ENCODE measurements around the gene NXPE3. TPM values are rescaled to one million over a fixed set of nuclear protein-coding genes. Genes with fewer than 3 reads are reported as not detected.
A peak's percentile ranks its signal among the peaks of the same experiment; 100 is the strongest.
"Not testable (repeated sequence)": the region's sequence is repeated elsewhere in the genome, so short reads cannot be mapped to it uniquely, and the experiment has no call there.

NXPE3 gene
- total RNA-seq, 1 donor from 2014 or later = 15.5 TPM

DNA sequence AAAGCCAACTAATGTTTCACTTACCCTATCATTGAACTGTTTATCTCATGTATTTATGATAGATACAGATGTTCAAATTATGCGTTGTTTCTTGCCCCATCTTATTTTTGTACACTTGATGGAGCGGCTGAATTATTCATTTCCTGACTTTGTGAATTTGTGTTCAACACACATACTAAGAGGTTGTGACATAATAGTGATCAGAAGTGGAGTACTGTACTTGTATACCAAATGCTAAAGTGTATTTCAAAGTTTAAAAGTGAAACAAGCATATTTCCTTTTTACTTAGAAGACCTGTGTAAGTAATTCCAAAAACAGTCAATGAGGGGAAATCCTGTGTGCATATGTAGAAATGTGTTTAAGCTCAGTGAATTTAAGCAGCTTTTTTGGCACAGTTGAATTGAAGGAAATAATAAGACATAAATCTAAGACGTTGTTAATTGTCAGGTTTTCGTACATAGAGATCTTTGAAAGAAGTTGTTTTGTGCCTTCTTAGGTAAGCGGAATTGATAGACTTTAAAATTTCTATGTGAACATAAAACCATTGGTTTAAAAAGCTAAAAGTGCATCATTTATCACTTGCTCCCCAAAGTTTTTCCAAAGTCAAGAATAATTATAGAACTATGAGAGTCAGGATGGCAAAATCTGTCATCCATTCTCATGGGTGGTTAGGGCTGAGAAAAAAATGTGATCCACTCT lies 72.2 kb downstream of the NXPE3 start:
- DNase-seq (ENCODE audit: low read depth, low spot score) = peak; percentile 55

DNA sequence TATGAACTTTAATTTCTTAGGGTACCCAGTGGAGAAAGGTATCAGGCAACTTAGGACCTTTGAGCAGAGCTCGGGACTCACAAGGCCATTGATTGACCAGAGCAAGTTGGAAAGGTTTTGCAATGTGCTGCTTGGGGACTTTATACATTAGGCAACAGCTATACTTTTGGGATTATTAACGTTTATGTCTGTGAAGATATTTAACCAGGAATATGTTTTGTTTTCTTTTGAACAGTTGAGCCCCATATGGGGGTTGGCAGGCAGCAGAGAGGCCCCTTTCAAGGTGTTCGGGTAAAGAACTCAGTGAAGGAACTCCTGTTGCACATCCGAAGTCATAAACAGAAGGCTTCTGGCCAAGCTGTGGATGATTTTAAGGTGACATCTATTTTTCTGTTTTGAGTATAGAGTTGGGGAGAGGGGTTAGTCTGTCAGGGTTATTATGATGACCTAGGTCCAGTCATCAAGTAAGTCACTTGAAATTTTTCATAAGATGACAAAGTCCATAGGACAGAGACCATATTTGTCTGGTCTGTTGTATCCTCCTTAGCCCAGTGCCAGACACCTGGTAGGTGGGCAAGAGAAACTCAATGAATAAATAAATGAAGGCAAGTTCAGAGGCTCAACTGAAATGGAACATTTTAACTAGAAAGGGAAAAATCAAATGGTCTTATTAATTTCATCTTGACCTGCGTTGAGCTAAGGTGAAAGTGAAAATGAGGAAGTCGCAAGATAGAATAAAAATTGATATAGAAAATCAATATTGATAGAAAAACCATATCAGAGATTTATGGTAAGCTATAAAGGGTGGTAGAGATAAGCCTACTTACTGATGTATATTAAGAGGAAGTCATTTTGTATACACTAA lies 73.1 kb downstream of the NXPE3 start:
- DNase-seq (ENCODE audit: low read depth, low spot score) = no peak

DNA sequence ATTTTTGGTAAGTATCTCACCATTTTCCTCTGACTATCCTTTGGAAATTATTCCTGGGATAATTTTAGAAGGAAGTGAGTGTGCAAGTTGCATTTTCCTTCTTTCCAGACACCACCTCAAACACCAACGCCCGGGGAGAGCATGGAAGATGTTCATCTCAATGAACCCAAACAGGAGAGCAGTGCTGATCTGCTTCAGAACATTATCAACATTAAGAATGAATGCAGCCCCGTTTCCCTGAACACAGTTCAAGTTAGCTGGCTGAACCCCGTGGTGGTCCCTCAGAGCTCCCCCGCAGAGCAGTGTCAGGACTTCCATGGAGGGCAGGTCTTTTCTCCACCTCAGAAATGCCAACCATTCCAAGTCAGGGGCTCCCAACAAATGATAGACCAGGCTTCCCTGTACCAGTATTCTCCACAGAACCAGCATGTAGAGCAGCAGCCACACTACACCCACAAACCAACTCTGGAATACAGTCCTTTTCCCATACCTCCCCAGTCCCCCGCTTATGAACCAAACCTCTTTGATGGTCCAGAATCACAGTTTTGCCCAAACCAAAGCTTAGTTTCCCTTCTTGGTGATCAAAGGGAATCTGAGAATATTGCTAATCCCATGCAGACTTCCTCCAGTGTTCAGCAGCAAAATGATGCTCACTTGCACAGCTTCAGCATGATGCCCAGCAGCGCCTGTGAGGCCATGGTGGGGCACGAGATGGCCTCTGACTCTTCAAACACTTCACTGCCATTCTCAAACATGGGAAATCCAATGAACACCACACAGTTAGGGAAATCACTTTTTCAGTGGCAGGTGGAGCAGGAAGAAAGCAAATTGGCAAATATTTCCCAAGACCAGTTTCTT lies 74.2 kb downstream of the NXPE3 start:
- DNase-seq (ENCODE audit: low read depth, low spot score) = no peak

DNA sequence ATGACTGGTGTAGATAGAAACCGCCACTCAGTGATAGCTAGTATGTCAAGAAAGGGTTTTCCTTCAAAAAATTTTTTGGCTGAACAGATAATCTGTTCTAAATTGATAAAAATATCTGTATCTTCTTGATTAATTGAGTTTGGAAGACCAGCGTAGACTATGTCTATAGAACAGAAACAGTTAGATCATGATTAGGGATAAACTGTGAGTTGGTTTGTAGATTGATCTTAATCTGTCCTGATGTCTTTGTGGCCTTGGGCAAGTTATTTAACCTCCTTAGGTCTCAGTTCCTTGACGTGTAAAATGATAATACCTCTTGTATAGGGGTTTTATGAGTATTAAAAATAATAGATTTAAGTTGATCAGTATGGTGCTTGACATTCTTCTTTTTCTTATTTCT lies 75.0 kb downstream of the NXPE3 start:
- no peak for DNase-seq (ENCODE audit: low read depth, low spot score)

DNA sequence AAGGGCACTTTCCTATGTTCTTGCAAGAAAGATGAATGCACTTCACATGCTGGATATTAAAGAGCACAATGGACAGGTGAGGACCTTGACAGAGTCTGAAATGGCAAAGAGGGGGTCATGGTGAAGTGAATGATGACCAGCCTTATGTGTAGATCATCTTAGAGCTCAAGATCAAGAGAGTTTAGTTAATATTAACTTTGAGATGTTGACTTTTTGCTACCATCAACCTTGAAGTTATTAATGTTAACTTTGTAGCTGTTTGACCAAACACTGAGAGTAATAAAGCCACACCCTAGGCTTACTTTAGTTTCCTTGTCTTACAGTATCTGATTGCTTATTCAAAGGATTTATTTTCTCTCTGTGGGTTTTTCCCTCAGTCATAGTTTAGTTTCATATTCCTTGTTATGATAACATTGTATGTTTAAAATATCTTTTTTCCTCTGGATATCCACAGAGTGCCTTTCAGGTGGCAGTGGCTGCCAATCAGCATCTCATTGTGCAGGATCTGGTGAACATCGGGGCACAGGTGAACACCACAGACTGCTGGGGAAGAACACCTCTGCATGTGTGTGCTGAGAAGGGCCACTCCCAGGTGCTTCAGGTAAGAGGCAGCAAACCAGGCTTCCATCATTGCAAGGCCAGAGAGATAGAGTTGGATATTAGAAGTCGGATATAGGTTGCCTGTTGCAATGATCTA lies 75.7 kb downstream of the NXPE3 start:
- no peak for DNase-seq (ENCODE audit: low read depth, low spot score)

DNA sequence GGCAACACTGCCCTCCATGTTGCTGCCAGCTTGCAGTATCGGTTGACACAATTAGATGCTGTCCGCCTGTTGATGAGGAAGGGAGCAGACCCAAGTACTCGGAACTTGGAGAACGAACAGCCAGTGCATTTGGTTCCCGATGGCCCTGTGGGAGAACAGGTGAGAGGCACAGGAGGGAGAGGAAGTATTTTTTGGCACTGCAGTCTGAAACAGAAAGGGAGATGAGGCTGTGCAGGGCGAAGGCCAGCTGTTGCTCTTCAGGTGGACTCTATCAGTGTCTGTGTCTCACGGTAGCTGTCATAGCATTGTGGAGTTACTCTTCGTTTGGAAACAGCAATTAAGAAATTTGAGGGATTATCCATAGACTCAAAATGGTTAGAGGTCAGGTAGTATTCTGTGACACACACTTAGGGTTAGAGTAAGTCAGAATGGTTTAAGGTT lies 78.3 kb downstream of the NXPE3 start:
- DNase-seq (ENCODE audit: low read depth, low spot score) = no peak

DNA sequence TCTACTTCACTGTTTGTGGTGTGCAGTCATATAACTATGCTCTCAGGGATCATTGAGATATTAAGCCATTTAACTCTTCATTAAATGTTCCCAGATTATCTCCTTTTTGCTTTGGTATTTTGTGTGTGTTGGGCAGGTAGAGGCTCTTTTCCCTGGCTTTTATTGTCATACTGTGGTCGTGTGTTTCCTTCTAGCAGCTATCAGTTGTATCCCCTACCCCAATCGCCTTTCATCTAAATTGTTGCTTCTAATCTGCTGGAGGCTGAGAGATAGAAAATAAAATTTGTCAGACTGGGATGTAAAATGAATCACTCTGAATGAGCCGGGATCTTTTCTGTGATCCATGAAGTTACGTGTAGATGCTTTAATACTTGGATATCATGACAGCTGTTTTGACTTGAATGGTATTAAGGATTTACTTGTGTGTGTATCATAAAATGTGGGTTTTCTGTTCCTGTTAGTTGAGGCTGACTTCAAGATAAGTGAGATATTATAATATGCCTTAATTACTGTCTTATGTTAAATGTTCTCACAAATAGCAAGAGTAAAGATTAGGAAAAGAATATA lies 79.5 kb downstream of the NXPE3 start:
- no peak for DNase-seq (ENCODE audit: low read depth, low spot score)

DNA sequence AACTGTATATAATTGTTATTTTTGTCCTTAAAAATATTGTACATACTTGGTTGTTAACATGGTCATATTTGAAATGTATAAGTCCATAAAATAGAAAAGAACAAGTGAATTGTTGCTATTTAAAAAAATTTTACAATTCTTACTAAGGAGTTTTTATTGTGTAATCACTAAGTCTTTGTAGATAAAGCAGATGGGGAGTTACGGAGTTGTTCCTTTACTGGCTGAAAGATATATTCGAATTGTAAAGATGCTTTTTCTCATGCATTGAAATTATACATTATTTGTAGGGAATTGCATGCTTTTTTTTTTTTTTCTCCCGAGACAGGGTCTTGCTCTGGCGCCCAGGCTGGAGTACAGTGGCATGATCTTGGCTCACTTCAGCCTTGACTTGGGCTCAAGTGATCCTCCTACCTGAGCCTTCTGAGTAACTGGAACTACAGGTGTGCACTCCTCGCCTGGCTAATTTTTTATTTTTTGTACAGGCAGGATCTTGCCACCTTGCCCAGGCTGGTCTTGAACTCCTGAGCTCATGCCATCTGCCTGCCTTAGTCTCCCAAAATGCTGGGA lies 81.0 kb downstream of the NXPE3 start:
- no peak for DNase-seq (ENCODE audit: low read depth, low spot score)

DNA sequence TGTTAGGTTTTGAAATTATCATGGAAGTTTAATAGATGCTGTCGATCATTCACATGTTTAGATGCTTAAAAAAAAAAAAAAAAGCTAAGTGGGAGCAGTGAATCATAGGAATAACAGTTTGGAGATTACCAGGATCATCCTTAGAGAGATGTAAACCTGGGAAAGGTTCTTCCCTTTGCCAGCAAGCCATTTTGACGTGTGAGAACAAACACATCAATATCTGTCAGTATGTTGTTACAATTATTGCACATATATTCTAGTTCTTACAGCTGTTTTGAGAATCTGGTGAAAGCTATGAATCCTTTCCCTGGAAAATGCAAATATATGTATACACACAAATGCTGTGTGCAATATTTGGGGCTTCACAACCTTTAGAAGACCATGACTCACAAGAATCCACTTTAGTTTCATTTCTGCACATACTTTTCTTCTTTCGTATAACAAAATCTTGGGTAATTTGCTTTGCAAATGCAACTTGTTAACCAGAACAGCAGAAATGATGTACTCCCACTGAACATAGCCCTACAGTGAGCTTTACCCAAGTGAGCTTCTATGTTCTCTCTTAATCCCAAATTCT lies 82.3 kb downstream of the NXPE3 start:
- no peak for DNase-seq (ENCODE audit: low read depth, low spot score)

DNA sequence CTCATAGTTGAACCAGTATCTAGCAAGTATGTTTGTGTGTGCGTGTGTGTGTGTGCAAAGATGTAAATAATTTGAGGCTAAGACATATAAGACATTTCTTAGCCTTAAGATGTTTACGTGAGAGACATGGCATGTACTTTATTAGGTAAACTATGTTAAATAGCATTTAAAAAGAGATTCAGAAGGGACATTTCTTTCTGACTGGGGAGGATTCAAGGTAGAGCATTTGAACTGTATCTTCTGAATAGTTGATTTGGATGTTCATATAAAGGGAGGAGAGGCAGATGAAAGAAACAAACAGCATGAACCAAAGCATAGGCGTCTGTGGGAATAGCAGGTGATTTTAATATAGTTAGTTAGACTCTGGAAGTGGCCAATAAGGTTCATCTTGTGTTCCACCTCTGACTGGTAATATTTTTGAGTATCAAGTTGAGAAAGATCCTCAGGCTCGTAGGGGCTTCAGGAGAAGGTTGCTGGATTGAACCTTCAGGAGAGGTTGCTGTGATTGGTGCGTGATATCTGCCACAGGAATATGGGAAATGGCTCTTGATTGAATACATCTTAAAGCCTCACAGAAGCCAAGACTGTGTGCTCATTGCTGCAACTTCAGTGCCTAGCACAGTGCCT lies 82.9 kb downstream of the NXPE3 start:
- no peak for DNase-seq (ENCODE audit: low read depth, low spot score)

DNA sequence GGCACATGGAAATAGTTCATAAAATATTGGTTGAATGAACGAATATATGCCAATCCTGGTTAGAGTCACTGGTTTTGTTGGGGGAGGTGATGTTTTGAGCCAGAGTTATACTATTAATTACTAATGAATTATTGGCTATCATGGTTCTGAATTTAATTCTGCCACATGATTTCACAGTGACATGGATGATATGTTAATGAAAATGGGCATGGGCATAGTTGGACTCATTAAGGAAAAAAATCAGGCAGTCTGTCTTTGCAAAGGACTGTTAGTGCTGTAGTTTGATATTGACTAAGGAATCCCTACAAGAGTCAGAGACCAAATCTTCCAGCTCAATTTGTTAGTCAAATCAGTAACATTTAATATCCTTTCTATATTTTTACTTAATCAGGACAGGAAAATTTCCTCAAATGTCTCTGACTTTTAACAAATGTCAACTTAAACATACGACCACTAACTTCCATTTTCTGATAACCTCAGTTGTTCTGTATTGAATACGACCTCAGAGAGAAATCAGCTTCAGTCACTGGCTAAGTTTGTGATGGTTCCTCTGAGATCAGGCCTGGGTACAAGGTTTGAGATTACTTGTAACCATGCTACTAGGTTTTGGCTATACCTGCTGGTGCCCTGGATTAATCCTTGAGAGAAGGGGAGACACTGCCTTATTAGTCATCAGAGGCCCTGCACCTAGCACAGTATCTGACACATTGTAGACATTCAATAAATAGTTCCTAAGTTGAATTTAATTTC lies 83.6 kb downstream of the NXPE3 start:
- DNase-seq (ENCODE audit: low read depth, low spot score) = no peak

DNA sequence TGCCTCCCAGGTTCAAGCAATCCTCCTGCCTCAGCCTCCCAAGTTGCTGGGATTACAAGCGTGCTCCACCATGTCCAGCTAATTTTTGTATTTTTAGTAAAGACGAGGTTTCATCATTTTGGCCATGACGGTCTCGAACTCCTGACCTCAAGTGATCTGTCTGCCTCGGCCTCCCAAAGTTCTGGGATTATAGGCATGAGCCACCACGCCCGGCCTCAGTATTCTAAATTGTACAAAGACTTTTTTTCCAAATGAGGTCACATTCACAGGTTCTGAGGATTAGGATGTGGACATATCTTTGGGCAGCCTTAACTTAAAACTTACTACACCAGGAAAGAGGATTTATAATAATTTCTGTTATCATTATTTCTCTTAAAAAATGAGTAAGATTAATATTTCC lies 85.9 kb downstream of the NXPE3 start:
- not testable (repeated sequence) for DNase-seq (ENCODE audit: low read depth, low spot score)

DNA sequence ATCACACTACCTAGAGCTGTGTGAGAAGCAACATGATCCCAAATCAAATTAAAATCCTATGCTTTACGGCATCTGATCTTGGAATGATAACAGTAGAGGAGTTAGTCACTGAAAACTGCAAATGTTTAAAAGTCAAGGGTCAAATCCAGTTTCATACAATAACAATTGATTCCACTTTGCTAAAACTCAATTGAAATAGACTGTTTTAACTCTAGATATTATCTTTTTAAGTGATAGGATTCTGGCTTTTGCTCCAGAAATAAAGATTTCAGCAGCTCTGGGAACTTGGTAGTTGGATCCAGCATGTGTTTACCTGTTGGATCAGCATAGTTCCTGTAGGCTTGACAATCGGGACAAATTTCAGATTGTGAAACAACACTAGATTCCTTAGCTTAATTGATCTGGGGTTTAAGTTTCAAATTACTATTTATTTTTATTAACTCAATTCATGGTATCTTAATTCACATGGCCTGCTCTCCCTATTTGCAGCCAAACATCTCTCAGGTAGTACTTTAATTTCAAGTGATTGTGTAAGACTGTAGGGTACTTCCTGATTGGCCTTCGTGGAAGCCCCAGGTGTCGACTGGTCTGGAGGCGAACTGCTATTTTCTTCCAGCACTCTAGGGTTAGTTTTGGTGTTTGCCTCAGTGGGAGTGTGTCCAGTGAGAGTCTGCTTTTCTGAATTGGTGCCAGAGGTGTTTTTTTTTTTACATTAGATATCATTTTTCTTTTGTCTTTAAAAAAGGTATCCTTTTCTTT lies 86.9 kb downstream of the NXPE3 start:
- DNase-seq (ENCODE audit: low read depth, low spot score) = no peak

DNA sequence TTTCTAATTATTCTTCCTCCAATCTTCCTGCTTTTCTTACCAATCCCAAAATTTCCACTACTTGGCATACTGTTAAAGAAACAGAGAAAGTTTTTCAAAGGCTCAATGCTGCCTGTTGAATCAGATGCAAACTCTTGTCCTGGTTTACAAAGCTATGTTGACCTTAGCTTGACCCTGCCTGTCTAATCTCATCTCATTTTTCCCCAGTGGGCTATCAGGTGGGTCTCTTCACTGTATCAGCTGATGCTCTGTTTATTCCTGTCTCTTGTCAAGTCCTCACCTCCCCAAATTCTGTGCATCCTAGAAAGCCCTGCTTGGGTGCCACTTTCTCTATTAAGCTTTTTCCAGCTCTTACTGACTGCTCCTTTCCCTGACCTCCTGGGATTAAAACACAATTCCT lies 88.5 kb downstream of the NXPE3 start:
- no peak for DNase-seq (ENCODE audit: low read depth, low spot score)

DNA sequence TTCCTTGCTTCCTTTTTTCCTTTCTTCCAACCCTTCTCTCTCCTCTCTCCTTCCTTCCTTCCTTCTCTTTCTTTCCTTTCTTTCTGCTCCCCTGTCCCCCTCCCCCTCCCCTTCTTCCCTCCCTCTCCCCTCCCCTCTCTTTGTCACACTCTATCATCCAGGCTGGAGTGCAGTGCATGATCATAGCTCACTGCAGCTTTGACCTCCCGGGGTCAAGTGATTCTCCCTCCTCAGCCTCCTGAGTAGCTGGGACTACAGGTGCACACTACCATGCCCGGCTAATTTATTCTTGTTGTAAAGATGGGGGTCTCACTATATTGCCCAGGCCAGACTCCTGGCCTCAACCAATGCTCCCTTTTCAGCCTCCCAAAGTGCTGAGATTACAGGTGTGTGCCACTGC lies 89.0 kb downstream of the NXPE3 start:
- no peak for DNase-seq (ENCODE audit: low read depth, low spot score)

DNA sequence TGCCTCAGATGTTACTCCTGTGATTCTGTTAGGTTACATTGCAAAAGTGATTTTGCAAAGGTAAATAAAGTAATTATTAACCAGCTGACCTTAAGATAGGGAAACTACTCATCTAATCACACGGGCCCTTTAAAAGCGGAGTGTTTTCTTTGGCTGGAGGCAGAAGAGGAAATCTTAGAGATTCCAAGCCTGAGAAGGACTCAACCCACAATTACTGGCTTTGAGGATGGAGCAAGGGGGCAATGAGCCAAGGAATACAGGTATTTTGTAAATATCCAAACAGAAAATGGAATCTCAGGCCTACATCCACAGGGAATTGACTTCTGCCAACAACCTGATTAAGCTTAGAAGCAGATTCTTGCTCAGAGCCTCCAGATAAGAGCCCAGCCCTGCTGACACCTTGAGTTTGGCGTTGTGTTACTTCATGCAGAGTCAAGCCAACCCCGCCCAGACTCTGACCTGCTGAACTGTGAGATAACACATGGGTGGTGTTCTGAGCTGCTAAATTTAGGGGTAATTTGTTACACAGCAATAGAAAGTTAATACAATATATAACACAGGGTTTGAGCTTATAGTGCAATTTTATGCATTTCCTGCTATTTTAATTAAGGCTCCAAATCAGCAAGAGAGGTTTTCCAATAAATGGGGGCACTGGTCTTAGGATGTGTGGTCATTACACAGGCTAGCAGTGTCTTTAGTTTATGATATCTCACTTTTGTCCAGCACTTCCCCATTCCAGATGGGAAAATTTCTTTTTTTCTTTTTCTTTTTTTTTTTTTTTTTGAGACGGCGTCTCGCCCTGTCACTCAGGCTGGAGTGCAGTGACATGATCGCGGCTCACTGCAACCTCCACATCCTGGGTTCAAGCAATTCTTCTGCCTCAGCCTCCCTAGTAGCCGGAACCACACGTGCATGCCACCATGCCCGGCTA lies 89.8 kb downstream of the NXPE3 start:
- no peak for DNase-seq (ENCODE audit: low read depth, low spot score)

DNA sequence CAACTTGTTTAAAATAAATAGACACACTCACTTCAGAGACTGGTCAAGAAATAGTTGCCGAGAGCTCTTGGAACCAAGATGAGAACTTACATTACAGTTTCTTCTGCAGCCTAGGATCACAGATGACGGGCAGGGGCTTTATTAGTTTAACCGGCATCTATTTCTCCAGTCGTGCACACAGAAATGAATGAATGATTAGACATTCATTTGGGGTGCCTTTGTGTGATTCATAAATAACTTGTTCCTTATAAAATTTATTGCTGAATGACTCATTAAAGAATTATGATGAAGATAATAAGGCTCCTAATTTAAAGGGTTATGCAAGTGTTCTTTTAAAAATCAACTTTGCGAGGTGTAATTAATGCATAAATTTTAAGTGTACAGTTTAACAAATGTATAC lies 91.1 kb downstream of the NXPE3 start:
- DNase-seq (ENCODE audit: low read depth, low spot score) = no peak
